Upper lobe of right lung (tissue), 1 donor: ENCODE data around the gene RHOA. TPM values are rescaled to one million over a fixed set of nuclear protein-coding genes. Genes with fewer than 3 reads are reported as not detected.
A peak's percentile ranks its signal among the peaks of the same experiment; 100 is the strongest.
"Not testable (repeated sequence)": the region's sequence is repeated elsewhere in the genome, so short reads cannot be mapped to it uniquely, and the experiment has no call there.

Experiments used
- ATAC-seq: fragments of 200-7000 bp; cut with Tn5 transposase; one replicate; pipeline ENCODE4 v1.9.1; 2020; ENCODE audit warnings: mild to moderate bottlenecking, moderate library complexity
- DNase-seq: peaks from one replicate; pipeline ENCODE4 v3.0.0-alpha.2; 2020
- H3K27ac ChIP-seq: fragments of 200-600 bp; one replicate; pipeline ENCODE4 v1.8.0; 2022
- H3K27me3 ChIP-seq: fragments of 200-600 bp; one replicate; pipeline ENCODE4 v1.8.0; 2022; ENCODE audit warnings: mild to moderate bottlenecking
- H3K36me3 ChIP-seq: fragments of 200-600 bp; one replicate; pipeline ENCODE4 v1.8.0; 2022
- H3K4me1 ChIP-seq: fragments of 200-600 bp; one replicate; pipeline ENCODE4 v1.8.0; 2022
- H3K4me3 ChIP-seq: fragments of 200-600 bp; one replicate; pipeline ENCODE4 v1.8.0; 2022; ENCODE audit warnings: mild to moderate bottlenecking
- H3K9me3 ChIP-seq: fragments of 200-600 bp; one replicate; pipeline ENCODE4 v1.8.0; 2022
- CTCF ChIP-seq: fragments of 200-600 bp; IDR thresholded peaks from one replicate; pipeline ENCODE4 v1.8.0; 2022; ENCODE audit warnings: antibody characterized with exemption
- intact Hi-C: fragments of 100-400 bp; cut with DNase I; formaldehyde crosslinking; loops from one replicate; pipeline ENCODE4 v1.11.0; 2022
- total RNA-seq: library from RNA; stranded (reverse); fragmentation: NEBNext Ultra II Directional; extraction: Animal tissue kit (Norgen Biotek cat#: 25700); gene quantifications from one replicate; pipeline ENCODE4 v1.2.1, GENCODE V29; 2021
- donor health status: DM: no; HTN: yes; CAD: no; lungs with severe emphysema.

RHOA gene
- total RNA-seq, 1 donor from 2014 or later = 543 TPM

DNA sequence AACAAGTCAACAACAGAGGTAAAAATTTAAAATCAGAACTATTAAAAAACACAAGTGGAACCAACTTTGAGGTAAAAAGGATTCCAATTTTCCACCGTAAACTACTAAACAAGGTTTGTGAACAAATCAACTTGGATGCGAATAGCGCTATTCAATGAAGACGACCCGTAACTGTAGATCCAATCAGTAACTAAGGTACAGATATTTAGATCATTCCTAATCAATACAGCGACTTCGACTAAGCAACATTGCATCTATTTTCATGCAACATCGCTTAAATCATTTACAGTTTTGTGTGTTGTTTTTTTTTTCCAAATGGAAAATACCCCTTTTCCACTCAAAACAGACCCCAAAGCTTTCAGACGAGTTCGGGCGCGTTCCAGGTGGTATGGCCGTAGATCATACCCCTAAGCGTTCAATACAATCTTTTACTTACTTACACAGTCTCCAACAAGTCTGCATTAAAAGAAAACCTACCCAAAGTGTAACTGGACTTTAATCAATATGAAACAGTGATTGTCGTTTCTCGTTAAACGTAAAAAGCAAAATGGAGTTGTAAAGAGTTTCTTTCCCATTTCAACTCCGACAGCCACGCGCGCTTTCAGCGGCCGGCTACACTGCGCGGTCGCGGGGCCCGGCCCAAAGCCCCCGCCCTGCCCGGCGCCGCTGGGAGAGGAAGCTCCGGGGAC, 786 bp downstream of the RHOA start:
- Histone ChIP-seq H3K27ac (peak overlapping the region; percentile 97), H3K4me1 (peaks cover 63% of the 10 kb centered on the region), H3K4me3 (peak overlapping the region; percentile 86), H3K36me3 (peaks cover 8% of the 10 kb centered on the region), H3K9me3 (no peaks in the 10 kb centered on the region), H3K27me3 (no peaks in the 10 kb centered on the region)
- TF ChIP-seq CTCF = no peak
- DNase-seq = no peak
- intact Hi-C loops = no loop called here
- ATAC-seq = no peak

- intact Hi-C loops = no loop called here
- Histone ChIP-seq H3K4me1 (peaks cover 68% of the 10 kb centered on the region), H3K4me3 (peak overlapping the region; percentile 86), H3K27ac (peak overlapping the region; percentile 97), H3K9me3 (no peaks in the 10 kb centered on the region), H3K36me3 (peaks cover 8% of the 10 kb centered on the region), H3K27me3 (no peaks in the 10 kb centered on the region)
- DNase-seq (no peak), ATAC-seq (no peak)
- no peak for TF ChIP-seq CTCF
Measured at GRCh38 chr3:49410066-49410845, 1.5 kb downstream of the RHOA start.

- no peaks in the 10 kb centered on the region for H3K9me3 ChIP-seq
- H3K4me3 ChIP-seq = no peak overlapping the region
- no peaks in the 10 kb centered on the region for H3K27me3 ChIP-seq
- peaks cover 70% of the 10 kb centered on the region for H3K4me1 ChIP-seq
- DNase-seq (no peak), ATAC-seq (no peak)
- H3K27ac ChIP-seq = peak overlapping the region; percentile 63
- intact Hi-C loops = no loop called here
- TF ChIP-seq CTCF = no peak
- no peaks in the 10 kb centered on the region for H3K36me3 ChIP-seq
Measured at GRCh38 chr3:49406571-49407565, 4.9 kb downstream of the RHOA start.

GRCh38 chr3:49405570-49405969, 6.2 kb downstream of the RHOA start:
- H3K27me3 ChIP-seq, DNase-seq, H3K9me3 ChIP-seq, H3K36me3 ChIP-seq, intact Hi-C loops: not testable (repeated sequence)
- peak overlapping the region; percentile 63 for H3K27ac ChIP-seq
- H3K4me1 ChIP-seq = peaks cover 70% of the 10 kb centered on the region
- peak overlapping the region; percentile 8 for H3K4me3 ChIP-seq
- ATAC-seq = peak; percentile 30

GRCh38 chr3:49403891-49404290, 7.9 kb downstream of the RHOA start:
- no peak for ATAC-seq
- DNase-seq = no peak
- no peaks in the 10 kb centered on the region for H3K27me3 ChIP-seq
- H3K27ac ChIP-seq = no peak overlapping the region
- no peak overlapping the region for H3K4me3 ChIP-seq
- H3K9me3 ChIP-seq = no peaks in the 10 kb centered on the region
- no peaks in the 10 kb centered on the region for H3K36me3 ChIP-seq
- intact Hi-C loops = no loop called here
- no peak for TF ChIP-seq CTCF
- H3K4me1 ChIP-seq = peaks cover 68% of the 10 kb centered on the region
